PFSK-1 (cell line): ENCODE data around the gene CLN6.

Experiments
- FOXP2 ChIP-seq: optimal IDR thresholded peaks from 2 replicates; pipeline ENCODE3; 2011; ENCODE audit warnings: borderline replicate concordance, control low read depth, inconsistent platforms; ENCODE audit not compliant: insufficient read depth; ENCODE audit errors: extremely low read length, extremely low read depth
- POLR2AphosphoS5 ChIP-seq: IDR thresholded peaks from 2 replicates; pipeline ENCODE4 v1.6.1; 2012; ENCODE audit warnings: low read depth, mild to moderate bottlenecking, control low read depth, low read length, moderate library complexity
- SIN3A ChIP-seq: IDR thresholded peaks from 2 replicates; pipeline ENCODE4 v1.6.1; 2012; ENCODE audit warnings: mild to moderate bottlenecking, low read length, moderate library complexity, borderline replicate concordance; ENCODE audit not compliant: insufficient read depth
- TAF1 ChIP-seq: IDR thresholded peaks from 2 replicates; pipeline ENCODE4 v1.6.1; 2012; ENCODE audit warnings: low read length, control low read depth, borderline replicate concordance; ENCODE audit not compliant: insufficient read depth
- TF ChIP-seq, protein P1 (sequence below), 2 experiments: IDR thresholded peaks; 2 replicates each; pipeline versions ENCODE4 v1.6.1 to v1.8.0; 2011 to 2012; ENCODE audit warnings: low read depth in 2 of 2, low read length in 2 of 2, control low read depth in 1 of 2, inconsistent platforms in 1 of 2, mild to moderate bottlenecking in 1 of 2, moderate library complexity in 1 of 2; ENCODE audit not compliant: insufficient read depth in 1 of 2

Gene CLN6

DNA sequence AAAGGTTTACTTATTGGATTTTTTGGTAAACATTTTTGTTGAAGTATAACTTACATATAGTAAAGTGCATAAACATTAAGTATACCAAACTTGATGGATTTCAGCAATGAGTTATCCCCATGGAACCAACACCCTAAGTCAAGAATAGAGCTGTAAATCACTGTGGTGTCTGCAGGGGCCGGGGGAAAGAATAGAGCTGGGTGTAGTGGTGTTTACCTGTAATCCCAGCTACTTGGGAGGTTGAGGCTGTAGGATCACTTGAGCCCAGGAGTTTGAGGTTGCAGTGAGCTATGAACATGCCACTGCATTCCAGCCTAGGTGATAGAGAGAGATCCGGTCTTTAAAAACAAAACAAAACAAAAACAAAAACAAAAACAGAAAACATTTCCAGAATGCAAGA lies 34.8 kb upstream of the CLN6 start:
- TF ChIP-seq POLR2AphosphoS5 (no peak), SIN3A (no peak), FOXP2 (no peak), TAF1 (no peak)
- TF ChIP-seq, protein P1, sequence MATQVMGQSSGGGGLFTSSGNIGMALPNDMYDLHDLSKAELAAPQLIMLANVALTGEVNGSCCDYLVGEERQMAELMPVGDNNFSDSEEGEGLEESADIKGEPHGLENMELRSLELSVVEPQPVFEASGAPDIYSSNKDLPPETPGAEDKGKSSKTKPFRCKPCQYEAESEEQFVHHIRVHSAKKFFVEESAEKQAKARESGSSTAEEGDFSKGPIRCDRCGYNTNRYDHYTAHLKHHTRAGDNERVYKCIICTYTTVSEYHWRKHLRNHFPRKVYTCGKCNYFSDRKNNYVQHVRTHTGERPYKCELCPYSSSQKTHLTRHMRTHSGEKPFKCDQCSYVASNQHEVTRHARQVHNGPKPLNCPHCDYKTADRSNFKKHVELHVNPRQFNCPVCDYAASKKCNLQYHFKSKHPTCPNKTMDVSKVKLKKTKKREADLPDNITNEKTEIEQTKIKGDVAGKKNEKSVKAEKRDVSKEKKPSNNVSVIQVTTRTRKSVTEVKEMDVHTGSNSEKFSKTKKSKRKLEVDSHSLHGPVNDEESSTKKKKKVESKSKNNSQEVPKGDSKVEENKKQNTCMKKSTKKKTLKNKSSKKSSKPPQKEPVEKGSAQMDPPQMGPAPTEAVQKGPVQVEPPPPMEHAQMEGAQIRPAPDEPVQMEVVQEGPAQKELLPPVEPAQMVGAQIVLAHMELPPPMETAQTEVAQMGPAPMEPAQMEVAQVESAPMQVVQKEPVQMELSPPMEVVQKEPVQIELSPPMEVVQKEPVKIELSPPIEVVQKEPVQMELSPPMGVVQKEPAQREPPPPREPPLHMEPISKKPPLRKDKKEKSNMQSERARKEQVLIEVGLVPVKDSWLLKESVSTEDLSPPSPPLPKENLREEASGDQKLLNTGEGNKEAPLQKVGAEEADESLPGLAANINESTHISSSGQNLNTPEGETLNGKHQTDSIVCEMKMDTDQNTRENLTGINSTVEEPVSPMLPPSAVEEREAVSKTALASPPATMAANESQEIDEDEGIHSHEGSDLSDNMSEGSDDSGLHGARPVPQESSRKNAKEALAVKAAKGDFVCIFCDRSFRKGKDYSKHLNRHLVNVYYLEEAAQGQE (IDR thresholded peaks at IDR 0.05; ENCODE audit: insufficient read depth in 1 of 2, low read depth in 2 of 2, low read length in 2 of 2): no peak

DNA sequence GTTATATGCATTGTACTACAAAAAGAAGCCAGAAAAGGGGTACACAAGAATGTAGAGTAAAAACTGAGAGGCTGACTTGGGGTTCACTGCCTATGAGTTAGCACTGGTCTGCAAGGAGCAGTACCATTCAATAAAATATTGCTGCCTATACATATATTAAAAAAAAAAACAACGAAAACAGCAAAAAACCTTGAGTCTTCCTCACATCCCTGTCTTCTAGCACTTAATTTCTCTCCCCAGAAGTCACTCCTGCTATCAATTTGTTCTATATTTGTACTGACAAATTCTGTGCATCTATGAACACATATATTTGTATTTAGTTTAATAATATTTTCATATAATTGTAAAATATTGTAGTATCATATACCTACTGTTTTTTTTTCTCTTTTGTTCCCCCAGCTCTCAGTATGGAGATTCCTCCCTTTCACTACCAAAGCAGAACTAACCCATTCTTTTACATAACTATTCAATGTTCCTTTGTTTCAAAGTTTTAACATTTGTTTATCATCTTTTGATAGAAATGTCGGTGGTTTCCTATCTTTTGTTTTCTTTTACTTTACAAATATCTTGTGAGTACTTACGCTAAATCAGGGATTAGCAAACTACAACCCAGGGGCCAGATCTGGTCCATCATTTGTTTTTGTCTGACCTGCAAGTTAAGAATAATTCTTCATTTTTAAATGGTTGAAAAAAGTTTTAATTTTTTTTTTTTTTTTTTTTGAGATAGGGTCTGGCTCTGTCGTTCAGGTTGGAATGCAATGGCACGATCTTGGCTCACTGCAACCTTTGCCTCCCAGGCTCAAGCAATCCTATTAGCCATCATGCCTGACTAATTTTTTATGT lies 33.2 kb upstream of the CLN6 start:
- TF ChIP-seq SIN3A (no peak), POLR2AphosphoS5 (no peak), FOXP2 (no peak), TAF1 (no peak)
- TF ChIP-seq, protein P1 (IDR thresholded peaks at IDR 0.05; ENCODE audit: insufficient read depth in 1 of 2, low read depth in 2 of 2, low read length in 2 of 2): no peak

DNA sequence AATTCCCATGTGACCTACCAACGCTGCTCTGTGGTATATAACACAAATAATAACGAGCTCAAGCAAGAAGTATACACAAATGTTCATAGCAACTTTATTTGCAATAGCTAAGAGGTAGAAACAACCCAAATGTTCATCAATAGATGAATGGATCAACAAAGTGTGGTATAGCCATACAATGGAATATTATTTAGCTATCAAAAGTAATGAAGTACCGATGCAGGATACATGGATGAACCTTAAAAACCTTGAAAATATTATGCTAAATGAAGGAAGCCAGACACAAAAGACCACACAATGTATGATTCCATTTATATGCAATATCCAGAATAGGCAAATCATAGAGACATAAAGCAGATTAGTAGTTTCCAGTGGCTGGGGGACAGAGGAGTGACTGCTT lies 32.5 kb upstream of the CLN6 start:
- TF ChIP-seq TAF1 (no peak), FOXP2 (no peak), SIN3A (no peak), POLR2AphosphoS5 (no peak)
- TF ChIP-seq, protein P1 (IDR thresholded peaks at IDR 0.05; ENCODE audit: insufficient read depth in 1 of 2, low read depth in 2 of 2, low read length in 2 of 2): no peak

DNA sequence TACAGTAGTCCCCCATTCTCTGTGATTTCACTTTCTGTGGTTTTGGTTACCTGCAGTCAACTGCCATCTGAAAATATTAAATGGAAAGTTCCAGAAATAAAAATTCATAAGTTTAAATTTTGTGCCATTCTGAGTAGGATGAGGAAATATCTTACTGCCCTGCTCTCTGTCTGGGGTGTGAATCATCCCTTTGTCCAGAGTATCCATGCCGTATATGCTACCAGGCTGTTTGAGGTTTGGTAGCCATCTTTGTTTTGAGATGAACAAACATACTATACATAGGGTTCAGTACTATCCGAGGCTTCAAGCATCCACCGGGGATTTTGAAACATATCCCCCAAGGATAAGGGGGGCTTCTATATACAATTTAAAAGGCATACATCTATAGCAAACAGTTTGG lies 31.7 kb upstream of the CLN6 start:
- no peak for TF ChIP-seq FOXP2
- TF ChIP-seq TAF1: no peak
- TF ChIP-seq, protein P1 (IDR thresholded peaks at IDR 0.05; ENCODE audit: insufficient read depth in 1 of 2, low read depth in 2 of 2, low read length in 2 of 2): no peak
- TF ChIP-seq SIN3A: no peak
- TF ChIP-seq POLR2AphosphoS5: no peak
